ELF-1 (cell line): ENCODE data around the gene STXBP1.

Source experiments
- DNase-seq: peaks from one replicate; pipeline ENCODE4 v3.0.0-alpha.2; 2016; ENCODE audit warnings: low read depth, low spot score

The STXBP1 gene

GRCh38 chr9:127654619-127655018 is 42.5 kb downstream of the STXBP1 start:
- DNase-seq, result no peak

GRCh38 chr9:127658428-127658827 is 46.4 kb downstream of the STXBP1 start:
- no peak for DNase-seq

- DNase-seq, result no peak
Observed at GRCh38 chr9:127660886-127661741, 49.0 kb downstream of the STXBP1 start.

GRCh38 chr9:127662617-127663016 is 50.5 kb downstream of the STXBP1 start:
- no peak for DNase-seq

- no peak for DNase-seq
Observed at GRCh38 chr9:127664324-127664677, 52.2 kb downstream of the STXBP1 start.

DNA sequence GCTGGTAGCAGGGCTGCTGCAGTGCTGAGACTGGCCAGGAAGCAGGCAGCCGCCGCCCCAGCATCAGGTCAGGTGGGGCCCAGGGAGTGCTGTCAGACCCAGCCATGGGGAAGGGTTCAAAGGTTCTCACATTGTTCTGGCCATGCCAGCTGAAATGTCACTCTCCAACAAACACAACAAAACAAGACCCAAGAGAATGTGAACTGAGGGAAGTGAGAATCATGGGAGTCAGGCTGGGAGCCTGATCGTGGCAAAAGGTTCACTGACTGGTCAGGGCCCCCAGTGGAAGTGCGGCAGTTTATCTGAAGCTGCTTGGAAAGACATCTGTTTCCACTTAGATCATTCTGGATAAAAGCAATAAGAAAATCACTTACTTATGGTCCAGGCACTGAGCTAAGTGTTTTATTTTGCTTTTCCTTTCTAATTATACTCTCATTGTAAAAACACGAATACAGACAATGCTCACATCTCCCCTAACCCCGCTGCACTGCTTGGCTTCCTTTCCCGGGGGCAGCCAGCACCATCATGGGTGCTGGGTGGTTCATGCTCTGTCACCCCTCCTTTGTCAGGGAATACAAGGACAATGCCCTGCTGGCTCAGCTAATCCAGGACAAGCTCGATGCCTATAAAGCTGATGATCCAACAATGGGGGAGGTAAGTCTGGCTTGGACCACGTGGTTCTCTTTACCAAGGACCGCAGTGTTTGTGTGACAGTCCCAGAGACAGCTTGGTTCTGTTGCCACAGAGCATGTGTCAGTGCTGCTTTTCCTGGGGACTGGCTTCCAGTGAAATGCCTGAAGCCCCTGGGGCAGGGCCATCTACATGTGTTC is 52.8 kb downstream of the STXBP1 start:
- DNase-seq, result no peak

DNA sequence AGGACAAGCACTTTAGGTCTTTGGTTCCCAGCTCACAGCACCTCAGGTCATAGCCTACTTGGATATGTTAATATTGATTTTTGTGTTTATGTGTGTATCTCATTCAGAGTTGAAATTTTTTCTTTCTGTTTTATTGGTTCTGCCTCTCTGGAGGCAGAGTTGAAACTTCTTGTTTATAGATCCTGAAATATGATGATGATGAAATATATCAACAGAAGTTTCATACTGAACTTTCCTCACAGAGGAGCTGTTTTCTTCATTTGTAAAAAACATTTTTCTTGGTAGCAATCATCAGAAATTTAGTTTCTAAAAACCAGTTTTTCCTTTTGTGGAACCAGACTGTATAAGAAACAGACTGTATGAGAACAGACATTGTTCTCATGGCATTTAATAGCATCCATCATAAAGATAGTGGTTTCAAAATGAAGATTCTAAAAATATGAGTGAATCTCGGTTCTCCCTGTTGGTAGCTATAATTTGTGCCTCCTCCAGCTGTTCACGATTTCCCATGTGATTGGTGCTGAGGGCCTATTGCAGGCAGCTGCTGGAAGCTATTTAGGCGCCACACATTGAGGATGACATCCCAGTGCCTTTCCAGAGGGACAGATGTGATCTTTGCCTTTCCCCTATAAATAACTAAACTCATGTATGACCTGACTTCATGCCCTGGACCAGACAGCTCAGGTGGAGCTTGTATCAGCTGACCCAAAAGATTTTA is 55.2 kb downstream of the STXBP1 start:
- no peak for DNase-seq

GRCh38 chr9:127667906-127668305 is 55.8 kb downstream of the STXBP1 start:
- DNase-seq, result no peak

DNA sequence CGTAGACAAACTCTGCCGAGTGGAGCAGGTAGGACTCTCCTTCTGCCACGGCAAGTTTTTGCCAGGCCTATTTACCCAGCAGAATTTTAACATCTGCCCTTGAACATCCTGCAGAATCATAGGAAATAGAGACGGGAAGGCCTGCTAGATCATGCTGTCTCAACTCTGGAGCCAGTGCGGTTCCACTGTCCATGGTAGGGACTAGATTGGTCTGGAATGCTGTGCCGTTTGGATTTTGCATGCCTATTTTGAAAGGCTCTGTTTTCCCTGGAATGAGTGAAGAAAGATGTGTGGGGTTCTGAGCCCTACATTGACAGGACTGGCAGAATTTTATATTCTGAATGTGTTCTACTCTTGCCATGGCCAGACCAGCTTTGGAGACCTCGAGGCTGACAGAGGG is 61.2 kb downstream of the STXBP1 start:
- no peak for DNase-seq

GRCh38 chr9:127676638-127677037 is 64.6 kb downstream of the STXBP1 start:
- DNase-seq, result no peak

DNA sequence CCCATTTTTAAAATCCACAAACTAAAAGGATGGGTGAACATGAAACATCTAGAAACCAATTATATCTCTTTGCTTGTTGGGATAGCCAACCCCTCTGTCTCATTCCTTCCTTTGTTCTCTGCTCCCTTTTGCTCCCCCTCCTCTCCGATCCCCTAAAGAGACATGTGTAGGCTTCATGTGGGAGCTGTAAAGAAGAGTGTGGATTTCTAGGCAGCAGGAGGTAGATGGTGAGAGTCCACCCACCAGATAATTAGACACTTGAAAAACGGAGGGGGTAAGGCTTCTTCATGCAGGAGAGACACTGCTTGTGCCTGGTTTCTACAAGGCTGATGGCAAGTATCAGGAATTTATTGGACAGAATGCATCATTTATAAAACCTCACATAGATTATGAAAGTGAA is 67.4 kb downstream of the STXBP1 start:
- DNase-seq, result no peak

- DNase-seq, result no peak
Observed at GRCh38 chr9:127680226-127680625, 68.1 kb downstream of the STXBP1 start.

DNA sequence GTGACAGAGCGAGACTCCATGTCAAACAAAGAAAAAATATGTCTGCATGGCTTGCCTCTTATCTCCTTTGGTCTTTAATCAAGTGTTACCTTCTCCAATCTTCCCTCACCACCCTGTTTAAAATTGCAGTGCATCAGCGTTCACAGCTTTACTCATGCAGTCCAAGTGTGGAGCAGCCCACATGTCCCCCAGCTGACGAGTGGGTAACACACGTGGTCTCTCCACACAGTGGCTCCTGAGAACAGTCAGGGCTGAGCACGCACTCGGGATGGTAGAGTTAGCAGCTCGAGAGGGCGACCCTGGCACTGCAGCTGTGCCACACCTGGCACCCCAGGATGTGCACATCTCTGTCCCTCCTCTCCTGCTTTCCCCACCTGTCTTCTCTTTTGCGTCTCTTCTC is 68.8 kb downstream of the STXBP1 start:
- no peak for DNase-seq

DNA sequence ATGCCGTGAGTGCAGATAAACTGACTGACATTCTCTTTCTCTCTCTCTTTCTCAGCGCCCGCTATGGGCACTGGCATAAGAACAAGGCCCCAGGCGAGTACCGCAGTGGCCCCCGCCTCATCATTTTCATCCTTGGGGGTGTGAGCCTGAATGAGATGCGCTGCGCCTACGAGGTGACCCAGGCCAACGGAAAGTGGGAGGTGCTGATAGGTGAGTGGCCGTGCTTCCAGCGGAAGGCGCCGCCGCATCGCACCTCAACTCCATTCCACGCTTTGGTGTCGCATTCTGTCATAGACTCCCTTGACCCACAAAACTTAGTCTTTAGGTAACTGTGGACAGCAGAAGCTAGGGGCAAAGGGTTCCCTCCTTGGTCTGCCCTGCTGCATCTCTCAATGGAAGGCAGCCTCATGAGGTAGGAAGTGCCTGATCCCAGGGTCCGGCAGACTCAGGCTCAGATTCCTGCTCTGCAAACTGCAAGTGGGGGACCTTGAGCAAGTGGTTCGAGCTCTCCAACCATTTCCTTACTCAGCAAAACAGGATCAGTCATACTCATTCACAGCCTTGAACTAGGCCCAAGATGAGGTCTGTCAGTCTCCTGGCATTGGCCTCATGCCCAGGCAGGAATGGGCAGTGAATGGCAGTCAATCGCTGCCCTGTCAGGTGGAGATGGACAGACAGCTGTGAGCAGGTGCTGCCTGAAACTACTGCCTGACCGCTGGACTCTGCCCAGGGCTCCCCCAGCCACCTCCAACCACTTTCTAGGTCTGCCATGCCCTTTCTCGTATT is 70.5 kb downstream of the STXBP1 start:
- DNase-seq, result no peak

DNA sequence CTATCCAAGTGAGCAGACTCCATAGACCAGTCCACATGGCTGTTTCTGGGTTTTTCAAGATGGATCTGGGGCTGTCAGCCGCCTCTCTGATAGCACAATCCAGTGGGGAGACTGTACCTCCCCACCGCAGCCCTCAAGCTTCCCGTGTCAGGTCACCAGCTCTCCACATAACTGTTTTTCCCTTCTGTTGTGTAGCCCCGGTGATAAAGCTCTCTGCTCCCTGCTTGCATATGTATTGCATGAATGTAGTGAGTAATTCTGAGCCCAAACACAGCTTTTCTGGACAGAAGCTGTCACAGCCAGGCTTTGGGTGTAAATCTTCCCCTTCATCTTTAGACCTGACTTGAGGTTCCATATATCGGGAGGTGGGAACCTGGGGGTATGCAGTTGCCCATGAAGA is 71.6 kb downstream of the STXBP1 start:
- DNase-seq, result no peak

DNA sequence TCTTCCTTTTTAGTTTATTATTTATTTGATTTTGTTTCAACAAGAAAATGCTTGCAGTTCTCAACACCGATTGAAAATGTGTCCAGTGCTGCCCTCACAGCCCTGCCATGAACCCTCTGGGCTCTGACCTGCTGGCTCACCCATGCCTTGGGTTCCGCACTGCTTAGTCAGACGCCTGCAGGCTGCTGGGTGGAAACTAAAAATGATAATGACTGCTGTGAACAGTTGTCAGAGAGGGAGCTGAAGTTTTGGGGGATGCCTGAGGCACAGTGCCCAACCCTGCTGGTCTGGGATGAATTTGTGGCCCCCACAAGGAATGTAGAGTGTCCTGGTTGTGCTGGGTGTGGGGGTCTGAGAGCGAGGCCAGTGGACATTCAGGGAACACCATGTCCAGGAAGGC is 72.5 kb downstream of the STXBP1 start:
- peak; percentile 66 for DNase-seq

DNA sequence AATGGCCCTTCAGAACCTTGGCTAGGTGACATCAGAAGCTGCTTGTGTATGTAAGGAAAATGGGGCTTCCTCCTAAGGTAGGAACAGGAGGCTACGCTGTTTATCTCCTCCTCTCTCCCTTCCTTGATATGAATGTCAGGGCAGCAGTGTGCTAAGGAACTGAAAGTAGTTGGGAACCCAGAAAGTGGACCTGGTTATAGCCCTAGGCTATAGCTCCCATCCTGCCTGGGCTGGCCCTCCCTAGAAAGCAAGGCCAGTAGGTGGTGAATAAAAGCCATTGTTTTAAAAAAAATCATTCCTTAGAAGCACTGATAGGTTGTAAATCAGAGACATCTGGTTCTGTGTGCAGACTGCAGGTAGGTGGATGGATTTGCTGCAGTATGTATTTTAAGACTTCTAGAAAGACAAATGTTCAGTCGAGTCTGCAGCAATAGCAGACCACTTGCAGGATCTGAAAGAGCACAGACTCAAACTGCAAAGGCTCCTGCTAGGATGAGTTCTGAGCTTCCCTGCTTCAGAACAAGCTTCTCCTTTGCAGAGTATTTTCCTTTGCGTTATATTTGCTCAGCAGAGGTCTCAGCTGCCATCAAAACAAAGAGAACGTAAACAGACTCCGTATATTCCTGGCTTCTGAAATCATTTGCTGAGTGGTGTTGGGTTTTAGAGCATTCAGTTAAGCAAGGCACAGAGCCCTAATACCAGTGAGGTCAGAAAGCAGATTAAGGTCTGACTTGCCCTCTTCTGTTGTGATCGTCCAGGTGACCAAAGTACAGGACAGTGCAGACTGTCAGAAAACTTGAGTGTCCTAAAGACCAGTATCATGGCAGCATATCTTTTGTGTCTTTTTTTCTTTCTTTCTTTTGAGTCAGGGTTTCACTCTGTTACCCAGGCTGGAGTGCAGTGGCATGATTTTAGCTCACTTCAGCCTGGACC is 74.7 kb downstream of the STXBP1 start:
- no peak for DNase-seq

- no peak for DNase-seq
Observed at GRCh38 chr9:127689329-127690000, 77.4 kb downstream of the STXBP1 start.

DNA sequence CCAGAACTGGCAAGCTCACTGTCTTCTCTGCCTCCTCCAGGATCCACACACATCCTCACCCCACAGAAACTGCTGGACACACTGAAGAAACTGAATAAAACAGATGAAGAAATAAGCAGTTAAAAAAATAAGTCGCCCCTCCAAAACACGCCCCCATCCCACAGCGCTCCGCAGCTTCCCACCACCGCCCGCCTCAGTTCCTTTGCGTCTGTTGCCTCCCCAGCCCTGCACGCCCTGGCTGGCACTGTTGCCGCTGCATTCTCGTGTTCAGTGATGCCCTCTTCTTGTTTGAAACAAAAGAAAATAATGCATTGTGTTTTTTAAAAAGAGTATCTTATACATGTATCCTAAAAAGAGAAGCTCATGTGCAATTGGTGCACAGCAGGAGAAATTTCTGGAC is 78.7 kb downstream of the STXBP1 start:
- DNase-seq, result no peak

DNA sequence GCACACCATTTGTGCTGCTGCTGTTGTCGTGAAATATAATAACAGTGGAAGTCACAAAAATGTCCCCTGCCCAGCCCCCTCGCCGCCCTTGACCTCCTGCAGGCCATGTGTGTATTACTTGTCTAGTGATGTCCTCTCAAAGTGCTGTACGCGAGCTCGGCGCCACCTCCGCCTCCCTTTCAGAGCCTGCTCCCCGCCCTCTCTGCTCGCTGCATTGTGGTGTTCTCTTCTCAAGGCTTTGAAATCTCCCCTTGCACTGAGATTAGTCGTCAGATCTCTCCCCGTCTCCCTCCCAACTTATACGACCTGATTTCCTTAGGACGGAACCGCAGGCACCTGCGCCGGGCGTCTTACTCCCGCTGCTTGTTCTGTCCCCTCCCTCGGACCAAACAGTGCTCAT is 80.0 kb downstream of the STXBP1 start:
- no peak for DNase-seq
